NCI-H1092 (cell line): ENCODE measurements around the gene CEP112.

Source experiments
- DNase-seq: peaks from one replicate; lab custom pipeline; 2025; lab: John Stamatoyannopoulos, UW

The CEP112 gene

DNA sequence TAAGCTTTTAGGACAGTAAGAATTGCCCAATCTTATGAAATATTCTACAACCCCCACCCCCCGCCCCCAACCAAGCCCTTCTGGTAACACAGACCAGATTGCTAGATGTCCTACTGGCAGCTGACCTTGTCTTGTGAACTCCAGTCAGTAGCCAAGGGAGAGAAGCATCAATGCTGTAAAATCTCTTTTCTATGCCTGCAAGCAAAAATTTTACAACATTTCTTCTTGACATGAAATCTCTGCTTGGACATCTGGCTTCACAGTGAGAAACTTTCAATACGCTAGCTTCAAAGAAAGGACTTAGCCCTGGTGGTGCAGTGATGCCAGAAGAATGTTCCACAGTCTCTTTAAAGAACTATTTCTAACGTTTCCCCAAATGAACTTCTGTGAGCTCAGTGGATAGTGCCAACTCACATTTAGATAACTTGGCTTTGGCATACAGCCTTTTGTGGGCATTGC, 461.2 kb downstream of the CEP112 start:
- no peak for DNase-seq

DNA sequence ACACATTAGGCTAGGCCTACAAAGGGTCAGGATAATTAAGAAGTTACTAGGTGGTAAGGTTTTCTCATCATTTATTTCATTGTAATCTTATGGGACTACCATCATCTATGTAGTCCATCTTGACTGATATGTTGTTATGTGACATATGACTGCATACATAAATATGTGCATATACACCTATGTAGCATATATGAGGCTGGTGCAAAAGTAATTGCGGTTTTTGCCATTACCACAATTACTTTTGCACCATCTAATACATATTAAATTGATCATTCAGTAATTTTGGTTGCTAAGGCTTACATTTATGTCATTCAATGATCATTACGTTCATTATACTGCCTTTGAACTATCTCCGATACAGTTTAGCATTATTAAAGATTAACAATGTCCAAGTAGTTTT, 462.7 kb downstream of the CEP112 start:
- no peak for DNase-seq

GRCh38 chr17:65727832-65728231, 464.1 kb downstream of the CEP112 start:
- no peak for DNase-seq

DNA sequence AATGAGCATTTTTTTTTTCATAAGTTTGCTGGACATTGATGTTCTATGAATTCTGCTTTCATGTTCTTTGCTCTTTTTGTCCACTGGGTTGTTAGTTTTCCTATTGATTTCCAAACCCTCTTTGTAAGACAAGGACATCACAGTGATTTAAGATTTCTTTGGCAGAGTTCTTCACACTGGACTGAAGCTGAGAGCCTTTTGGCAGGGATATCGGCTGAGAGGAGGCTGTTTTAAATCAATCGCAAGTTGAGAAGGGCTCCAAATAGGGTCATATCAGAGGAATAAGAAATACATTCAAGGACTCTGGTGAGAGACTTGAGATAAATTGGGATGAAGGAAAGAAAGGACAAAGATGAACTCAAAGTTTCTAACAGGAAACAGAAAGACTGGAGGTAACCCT, 464.7 kb downstream of the CEP112 start:
- no peak for DNase-seq

DNA sequence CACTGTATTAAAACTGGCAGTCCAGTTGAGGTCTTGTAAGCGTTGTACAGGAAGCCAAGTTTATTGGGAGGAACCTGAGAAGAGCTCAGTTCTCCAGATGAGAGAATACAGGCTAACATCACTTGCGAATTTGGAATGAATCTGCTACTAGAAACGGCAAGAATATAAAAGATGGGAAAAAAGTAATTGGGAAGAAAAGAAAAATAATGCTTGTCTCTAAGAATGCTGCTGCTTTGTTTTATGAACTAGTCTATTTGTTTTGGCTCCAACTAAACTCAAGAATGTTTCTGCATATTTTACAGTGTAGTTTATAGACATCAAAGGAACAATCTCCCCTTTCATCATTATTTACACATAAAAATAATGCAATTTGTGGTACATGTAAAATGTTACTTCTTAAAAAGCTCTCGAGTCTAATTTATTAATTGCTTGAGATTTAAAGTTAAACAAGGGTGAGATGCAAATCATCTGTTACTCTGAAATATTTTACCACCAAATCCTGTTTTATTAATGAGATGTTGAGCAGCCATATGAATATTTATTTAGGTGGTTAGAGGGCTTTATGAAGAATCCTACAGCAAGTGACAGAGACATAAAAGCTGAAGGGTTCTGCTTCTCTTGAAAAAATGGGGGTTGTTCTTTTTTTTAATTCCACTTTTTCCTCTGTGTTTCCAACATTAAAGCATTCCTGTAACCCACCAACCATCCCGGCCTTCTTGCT, 468.3 kb downstream of the CEP112 start:
- no peak for DNase-seq

GRCh38 chr17:65718601-65719000, 473.3 kb downstream of the CEP112 start:
- no peak for DNase-seq

- no peak for DNase-seq
Measured at GRCh38 chr17:65712383-65713267, 479.3 kb downstream of the CEP112 start.

- DNase-seq, result no peak
Measured at GRCh38 chr17:65711671-65712276, 480.2 kb downstream of the CEP112 start.

DNA sequence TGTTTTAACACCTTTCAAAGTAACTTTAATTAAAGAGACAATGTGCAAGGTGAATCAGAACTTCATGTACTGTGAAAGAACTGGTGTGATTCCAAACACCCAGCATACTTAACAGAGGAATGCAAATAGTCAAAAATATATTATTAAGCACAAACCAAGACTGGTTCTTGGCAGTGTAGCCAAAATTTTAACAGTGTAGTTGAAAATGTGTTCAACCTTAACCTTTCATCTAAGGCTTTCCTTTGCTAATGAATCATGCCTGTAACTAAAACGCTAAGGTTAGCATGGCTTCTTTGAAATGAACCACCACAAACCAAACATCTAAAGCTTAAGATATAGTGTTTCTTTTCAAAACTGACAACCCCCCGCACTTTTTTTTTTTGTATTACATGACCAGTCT, 484.2 kb downstream of the CEP112 start:
- no peak for DNase-seq

GRCh38 chr17:65704731-65705130, 487.2 kb downstream of the CEP112 start:
- no peak for DNase-seq

DNA sequence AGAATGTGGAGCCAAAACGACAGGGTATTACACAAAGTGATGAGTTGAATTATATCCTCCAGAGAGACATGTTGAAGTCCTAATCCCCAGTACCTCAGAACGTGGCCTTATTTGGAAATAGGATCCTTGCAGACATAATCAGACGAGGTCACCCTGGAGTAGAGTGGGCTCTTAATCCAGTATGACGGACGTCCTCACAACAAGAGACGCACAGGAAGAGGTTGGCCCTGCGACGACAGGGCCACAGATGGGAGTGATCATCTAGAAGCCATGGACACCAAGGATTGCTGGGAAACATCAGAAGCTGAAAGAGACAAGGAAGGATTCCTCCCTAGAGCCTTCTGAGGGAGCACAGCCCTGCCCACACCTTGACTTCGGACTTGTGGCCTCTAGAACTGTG, 488.0 kb downstream of the CEP112 start:
- no peak for DNase-seq

DNA sequence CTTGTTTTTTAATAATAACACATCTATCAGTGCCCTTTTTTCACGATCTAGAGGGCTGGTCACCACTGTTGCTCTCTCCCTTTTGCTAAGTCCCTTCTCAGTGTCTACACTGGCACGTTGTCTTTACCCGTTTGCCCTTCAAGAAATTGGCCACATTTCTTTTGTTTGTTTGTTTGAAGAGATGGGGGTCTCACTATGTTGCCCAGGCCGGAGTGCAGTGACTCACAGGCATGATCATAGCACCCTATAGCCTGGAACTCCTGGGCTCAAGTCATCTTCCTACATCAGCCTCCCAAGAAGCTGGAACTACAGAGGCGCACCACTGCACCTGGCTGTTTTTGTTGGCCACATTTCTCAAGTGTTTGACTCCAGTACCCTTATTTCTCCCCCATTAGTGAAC, 492.5 kb downstream of the CEP112 start:
- no peak for DNase-seq

- DNase-seq, result no peak
Measured at GRCh38 chr17:65698381-65699061, 493.4 kb downstream of the CEP112 start.

DNA sequence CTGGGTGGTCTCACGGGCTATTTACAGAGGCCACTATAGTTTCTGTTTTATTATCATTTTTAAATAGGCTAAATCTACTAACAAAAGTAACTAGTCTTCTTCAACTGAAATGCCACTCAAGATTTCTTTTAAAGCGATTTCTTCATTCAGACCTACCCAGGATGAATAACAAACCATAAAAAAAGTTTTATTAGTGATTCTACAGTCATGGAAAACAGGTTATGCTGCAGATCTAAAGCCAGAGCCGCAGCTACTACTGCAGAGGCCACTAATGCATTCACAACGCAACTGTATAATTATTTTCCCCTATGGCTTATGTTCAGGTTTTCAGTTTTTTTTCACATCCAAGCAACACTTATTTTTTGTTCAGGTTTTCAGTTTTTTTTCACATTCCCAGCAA, 494.3 kb downstream of the CEP112 start:
- no peak for DNase-seq

DNA sequence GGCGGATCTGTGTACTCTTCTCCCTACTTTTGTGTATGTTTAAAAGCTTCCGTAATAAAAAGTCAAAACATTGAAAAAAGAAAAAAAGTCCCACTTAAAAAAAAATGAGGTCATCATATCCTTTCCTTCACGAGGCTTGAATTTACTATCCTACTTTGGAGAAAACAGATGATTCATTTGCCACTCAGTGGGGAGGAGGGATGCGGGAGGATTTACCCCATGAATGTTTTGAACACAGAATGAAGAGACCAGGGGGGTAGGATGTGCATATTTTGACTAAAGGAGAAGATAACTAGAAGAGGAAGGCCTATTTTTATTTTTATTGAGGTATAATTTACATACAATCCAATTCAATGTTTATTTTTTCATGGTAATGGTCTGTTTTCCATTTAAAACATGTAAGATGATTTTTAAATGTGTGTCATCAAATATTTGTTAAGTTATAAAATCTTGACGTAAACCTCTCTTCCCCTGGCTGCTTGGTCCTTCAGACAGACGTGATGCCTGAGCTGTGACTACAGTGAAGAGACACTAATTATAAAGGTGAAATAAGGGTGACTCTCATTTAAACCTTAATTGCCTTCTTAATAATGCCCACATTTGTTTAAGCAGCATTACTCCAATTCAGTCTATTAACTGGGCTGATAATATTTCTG, 495.1 kb downstream of the CEP112 start:
- no peak for DNase-seq

DNA sequence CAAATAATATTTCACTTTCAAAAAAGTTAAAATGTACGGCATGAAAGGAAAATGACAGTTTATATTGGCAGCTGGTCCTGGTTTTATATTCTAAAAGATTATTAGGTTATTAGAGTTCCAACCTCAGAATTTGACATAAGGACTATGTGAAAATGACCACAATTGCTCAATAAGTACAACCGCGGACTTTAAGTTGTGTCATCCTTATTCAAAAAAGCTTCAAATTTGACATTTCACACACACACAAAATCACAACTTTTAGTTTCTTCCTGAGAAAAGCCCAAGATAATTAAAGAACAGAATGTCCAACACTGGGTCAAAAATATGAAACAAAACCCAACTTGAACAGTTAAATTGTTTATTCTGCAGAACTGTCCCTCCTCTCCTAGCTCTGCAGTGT, 497.3 kb downstream of the CEP112 start:
- DNase-seq, result no peak

DNA sequence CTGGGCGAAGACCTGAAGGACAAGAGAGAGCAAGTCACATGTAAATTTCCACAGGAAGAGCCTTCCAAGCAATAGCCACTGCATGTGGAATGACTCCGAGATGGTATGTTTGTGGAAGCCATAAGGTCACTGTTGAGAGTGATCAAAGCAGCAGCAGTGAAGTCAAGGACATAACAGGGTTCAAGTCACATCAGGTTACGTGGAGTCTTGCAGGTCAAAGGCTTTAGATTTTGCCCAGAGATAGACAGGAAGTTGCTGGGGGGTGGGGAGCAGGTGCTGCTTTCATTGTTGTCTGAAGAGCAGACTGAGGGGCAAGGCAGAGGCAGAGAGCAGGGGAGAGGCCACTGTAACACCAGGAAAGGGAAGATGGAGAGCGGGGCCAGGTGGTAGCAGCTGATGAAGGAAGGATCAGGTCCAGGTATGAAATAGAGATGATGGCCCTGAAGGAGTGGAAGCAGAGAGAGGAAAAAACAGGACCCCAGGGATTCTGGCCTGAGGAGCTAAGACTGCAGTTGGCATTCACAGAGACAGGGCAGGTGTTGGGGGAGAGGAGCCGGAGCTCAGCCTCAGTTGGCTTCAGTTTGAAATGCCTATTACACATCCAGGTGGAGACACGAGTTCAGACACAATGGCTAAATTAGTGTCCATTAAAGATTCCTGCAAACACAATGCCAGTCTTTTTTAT, 501.2 kb downstream of the CEP112 start:
- no peak for DNase-seq

DNA sequence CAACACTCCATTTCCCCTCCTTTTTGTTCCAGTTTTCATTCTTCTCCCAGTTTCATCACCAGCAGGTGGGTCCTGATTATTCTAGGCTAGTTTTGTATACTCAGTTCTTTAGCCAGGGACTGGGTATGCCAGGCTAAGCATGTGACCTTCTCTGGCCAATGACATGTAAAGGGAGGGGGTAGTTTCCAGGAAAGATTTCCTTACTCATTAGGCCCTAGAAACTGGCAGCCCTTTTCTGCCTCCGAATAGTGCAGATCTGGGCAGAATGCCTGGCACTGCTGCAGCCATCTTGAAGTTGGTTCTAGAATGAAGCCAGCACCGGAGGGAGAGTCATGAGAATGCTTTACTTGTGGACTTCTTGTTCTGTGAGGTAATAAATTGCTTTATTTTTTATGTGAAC, 503.6 kb downstream of the CEP112 start:
- DNase-seq, result no peak

DNA sequence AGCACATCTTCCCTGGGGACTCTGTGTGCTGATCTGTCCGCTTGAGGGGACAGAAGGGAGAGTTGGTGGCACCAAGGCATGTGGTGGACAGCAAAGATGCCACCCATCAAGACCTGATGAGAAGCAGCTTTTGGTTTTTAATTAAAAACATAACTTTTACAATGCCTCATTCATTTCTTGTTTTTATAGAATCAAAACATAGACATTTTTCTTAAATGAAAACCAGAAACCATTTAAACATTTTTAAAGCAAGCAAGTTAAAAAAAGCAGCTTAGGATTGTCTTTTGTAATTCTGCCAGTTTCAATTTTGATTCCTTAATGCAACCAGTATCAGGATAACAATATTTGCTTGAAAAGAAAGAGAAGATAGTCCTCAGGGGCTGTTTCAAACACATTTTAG, 506.8 kb downstream of the CEP112 start:
- no peak for DNase-seq

- DNase-seq, result no peak
Measured at GRCh38 chr17:65684631-65685030, 507.3 kb downstream of the CEP112 start.

GRCh38 chr17:65683428-65683827, 508.5 kb downstream of the CEP112 start:
- DNase-seq, result no peak
